Ishikawa (cell line): Measurements from ENCODE around the gene ZNF618.

Experiments used
- CEBPB ChIP-seq: IDR thresholded peaks from 2 replicates; pipeline ENCODE4 v1.6.1; 2012
- CREB1 ChIP-seq: IDR thresholded peaks from 2 replicates; pipeline ENCODE4 v1.6.1; 2012; ENCODE audit warnings: low read depth
- EGR1 ChIP-seq: IDR thresholded peaks from 2 replicates; pipeline ENCODE4 v1.6.1; 2012
- EP300 ChIP-seq: IDR thresholded peaks from 2 replicates; pipeline ENCODE4 v1.6.1; 2012; ENCODE audit warnings: borderline replicate concordance
- FOXM1 ChIP-seq: IDR thresholded peaks from 2 replicates; pipeline ENCODE4 v1.6.1; 2012; ENCODE audit warnings: low read depth, borderline replicate concordance
- NFIC ChIP-seq: IDR thresholded peaks from 2 replicates; pipeline ENCODE4 v1.6.1; 2012
- RAD21 ChIP-seq: IDR thresholded peaks from 2 replicates; pipeline ENCODE4 v1.6.1; 2012; ENCODE audit warnings: low read depth
- TAF1 ChIP-seq: IDR thresholded peaks from 2 replicates; pipeline ENCODE4 v1.6.1; 2012; ENCODE audit warnings: low read depth, mild to moderate bottlenecking
- TCF12 ChIP-seq: IDR thresholded peaks from 2 replicates; pipeline ENCODE4 v1.6.1; 2012; ENCODE audit warnings: low read depth
- TEAD4 ChIP-seq: IDR thresholded peaks from 2 replicates; pipeline ENCODE4 v1.6.1; 2012
- YY1 ChIP-seq: IDR thresholded peaks from 2 replicates; pipeline ENCODE4 v1.6.1; 2012; ENCODE audit warnings: low read depth
- ZBTB7A ChIP-seq: IDR thresholded peaks from 2 replicates; pipeline ENCODE4 v1.6.1; 2012; ENCODE audit warnings: low read depth
- TF ChIP-seq, protein P1 (sequence below): IDR thresholded peaks from 2 replicates; pipeline ENCODE4 v1.6.1; 2012; ENCODE audit warnings: low read depth, mild to moderate bottlenecking
- TF ChIP-seq, protein P2 (sequence below): IDR thresholded peaks from 2 replicates; pipeline ENCODE4 v1.6.1; 2012
- TF ChIP-seq, protein P3 (sequence below): IDR thresholded peaks from 2 replicates; pipeline ENCODE4 v1.6.1; 2012

The ZNF618 gene

DNA sequence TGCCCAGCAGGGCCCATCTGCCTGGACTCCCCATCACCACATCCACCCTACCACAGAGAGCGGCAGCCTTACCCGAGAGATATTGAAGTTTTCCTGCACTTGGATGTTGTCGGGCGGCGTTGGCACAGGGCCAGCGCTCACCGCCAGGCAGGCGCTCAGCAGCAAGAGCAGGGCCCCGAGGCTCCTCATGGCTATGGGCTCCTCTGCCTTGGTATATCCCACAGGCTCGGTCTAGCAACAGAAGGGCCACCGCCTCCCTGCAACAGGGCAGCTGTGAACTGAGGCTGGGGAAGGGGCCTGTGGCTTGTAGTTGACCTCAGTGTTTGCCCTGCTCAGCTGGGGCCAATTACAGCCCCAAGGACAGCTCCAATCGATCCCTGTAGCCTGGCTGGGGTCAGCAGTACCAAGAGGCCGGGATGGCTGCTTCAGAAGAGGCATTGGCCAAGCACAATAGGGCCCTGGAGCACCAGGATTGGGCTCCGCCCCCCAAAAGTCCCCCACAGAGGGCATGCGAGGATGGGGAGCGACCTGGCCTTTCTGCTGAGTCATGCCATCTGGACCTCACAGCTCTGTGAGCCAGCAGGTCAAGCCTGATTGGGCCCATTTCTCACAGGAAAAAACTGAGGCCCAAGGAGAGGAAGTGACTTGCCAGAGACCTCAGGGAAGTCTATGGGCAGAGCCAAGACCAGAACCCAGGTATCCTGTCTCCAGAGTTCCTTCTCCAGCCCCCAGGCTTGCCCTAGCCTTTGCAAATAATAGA is 202.1 kb downstream of the ZNF618 start, which contains the start of gene AMBP:
AMBP (minus strand) TSS at position 280 of the 760 bp plus-strand sequence; CDS start at position 189, 91 bp downstream.
- TF ChIP-seq CEBPB (no peak), ZBTB7A (no peak), TAF1 (no peak), YY1 (no peak), EGR1 (no peak), CREB1 (no peak), TCF12 (0 out of 2 replicates have a peak, but pooled peaks have one; percentile 21), NFIC (peak; percentile 59), EP300 (no peak)
- TF ChIP-seq, protein P1, sequence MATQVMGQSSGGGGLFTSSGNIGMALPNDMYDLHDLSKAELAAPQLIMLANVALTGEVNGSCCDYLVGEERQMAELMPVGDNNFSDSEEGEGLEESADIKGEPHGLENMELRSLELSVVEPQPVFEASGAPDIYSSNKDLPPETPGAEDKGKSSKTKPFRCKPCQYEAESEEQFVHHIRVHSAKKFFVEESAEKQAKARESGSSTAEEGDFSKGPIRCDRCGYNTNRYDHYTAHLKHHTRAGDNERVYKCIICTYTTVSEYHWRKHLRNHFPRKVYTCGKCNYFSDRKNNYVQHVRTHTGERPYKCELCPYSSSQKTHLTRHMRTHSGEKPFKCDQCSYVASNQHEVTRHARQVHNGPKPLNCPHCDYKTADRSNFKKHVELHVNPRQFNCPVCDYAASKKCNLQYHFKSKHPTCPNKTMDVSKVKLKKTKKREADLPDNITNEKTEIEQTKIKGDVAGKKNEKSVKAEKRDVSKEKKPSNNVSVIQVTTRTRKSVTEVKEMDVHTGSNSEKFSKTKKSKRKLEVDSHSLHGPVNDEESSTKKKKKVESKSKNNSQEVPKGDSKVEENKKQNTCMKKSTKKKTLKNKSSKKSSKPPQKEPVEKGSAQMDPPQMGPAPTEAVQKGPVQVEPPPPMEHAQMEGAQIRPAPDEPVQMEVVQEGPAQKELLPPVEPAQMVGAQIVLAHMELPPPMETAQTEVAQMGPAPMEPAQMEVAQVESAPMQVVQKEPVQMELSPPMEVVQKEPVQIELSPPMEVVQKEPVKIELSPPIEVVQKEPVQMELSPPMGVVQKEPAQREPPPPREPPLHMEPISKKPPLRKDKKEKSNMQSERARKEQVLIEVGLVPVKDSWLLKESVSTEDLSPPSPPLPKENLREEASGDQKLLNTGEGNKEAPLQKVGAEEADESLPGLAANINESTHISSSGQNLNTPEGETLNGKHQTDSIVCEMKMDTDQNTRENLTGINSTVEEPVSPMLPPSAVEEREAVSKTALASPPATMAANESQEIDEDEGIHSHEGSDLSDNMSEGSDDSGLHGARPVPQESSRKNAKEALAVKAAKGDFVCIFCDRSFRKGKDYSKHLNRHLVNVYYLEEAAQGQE: no peak
- TF ChIP-seq, protein P2, sequence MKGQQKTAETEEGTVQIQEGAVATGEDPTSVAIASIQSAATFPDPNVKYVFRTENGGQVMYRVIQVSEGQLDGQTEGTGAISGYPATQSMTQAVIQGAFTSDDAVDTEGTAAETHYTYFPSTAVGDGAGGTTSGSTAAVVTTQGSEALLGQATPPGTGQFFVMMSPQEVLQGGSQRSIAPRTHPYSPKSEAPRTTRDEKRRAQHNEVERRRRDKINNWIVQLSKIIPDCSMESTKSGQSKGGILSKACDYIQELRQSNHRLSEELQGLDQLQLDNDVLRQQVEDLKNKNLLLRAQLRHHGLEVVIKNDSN: no peak

DNA sequence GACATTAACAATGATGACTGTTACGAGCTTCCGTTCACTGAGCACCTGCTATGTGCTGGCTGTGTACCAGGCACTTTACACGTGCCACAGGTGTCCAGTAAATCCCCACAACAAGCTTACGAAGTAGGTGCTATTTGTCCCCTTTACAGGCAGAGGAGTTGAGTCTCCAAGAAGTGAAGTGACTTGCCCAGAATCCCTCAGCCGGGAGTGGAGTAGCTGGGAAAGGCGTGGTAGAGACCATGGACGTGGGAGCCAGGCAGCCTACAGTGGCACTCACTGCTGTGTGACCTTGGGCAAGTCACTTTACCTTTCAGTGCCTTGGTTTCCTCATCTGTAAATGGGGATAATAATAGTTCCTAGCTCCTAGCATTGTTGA is 202.7 kb downstream of the ZNF618 start:
- TF ChIP-seq RAD21 (no peak), TAF1 (no peak), CREB1 (no peak), FOXM1 (no peak), EGR1 (no peak), NFIC (no peak), EP300 (no peak), TCF12 (no peak), CEBPB (no peak), YY1 (no peak), ZBTB7A (no peak), TEAD4 (no peak)
- TF ChIP-seq, protein P3, sequence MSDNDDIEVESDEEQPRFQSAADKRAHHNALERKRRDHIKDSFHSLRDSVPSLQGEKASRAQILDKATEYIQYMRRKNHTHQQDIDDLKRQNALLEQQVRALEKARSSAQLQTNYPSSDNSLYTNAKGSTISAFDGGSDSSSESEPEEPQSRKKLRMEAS: no peak
- TF ChIP-seq, protein P1: no peak
- TF ChIP-seq, protein P2: no peak

DNA sequence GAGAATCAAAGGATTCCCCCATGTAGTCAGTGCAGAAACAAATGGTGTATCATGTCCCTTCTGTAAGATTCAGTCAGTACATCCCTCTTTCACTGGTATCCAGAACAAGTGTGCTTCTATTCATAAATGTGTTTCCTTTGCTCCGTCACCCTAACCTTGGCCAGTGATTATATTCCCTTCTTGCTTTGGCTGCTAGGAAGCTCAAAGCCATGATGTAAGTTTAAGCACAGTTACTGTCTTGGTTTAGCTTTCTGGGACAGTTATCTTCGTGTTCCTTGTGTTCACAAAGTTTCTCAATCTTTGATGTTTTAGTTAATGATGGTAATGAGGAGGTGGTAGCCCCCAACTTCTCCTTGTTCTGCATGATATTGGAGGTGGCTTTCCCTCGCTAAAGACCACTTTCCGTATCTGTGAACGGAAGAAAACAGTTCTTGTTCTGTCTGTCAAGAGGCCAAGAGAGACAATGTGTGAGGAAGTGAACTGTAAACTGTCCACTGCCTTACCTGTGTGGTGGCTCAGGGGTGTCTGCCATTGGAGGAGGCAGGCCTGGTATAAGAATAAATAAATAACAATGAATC is 204.2 kb downstream of the ZNF618 start:
- TF ChIP-seq, protein P3: no peak
- no peak for TF ChIP-seq TCF12
- no peak for TF ChIP-seq TEAD4
- TF ChIP-seq RAD21: no peak
- TF ChIP-seq ZBTB7A: no peak
- TF ChIP-seq, protein P2: no peak
- TF ChIP-seq FOXM1: no peak
- no peak for TF ChIP-seq CREB1
- no peak for TF ChIP-seq EGR1
- no peak for TF ChIP-seq YY1
- no peak for TF ChIP-seq CEBPB
- TF ChIP-seq, protein P1: no peak
- TF ChIP-seq EP300: no peak
- TF ChIP-seq TAF1: no peak
- no peak for TF ChIP-seq NFIC
